ENCODE data around the gene TRAPPC2L.
A peak's percentile ranks its signal among the peaks of the same experiment; 100 is the strongest.

Gene TRAPPC2L

GRCh38 chr16:88866151-88866920 is 9.4 kb downstream of the TRAPPC2L start, which contains the start of gene PABPN1L:
Gene PABPN1L (minus strand): TSS chr16:88866660. CDS start chr16:88866606, 54 bp downstream.
- Mint-ChIP-seq H3K4me1 (ENCODE audit: low read depth) (peaks cover 11% of the 10 kb centered on the region), H3K36me3 (ENCODE audit: low read depth) (peaks cover 19% of the 10 kb centered on the region), H3K9me3 (no peaks in the 10 kb centered on the region), H3K27ac (no peak within 1 kb of the TSS), H3K27me3 (peaks cover 45% of the 10 kb centered on the region), H3K4me3 (no peak within 1 kb of the TSS)
- intact Hi-C loops (cut with micrococcal nuclease): no loop called here

DNA sequence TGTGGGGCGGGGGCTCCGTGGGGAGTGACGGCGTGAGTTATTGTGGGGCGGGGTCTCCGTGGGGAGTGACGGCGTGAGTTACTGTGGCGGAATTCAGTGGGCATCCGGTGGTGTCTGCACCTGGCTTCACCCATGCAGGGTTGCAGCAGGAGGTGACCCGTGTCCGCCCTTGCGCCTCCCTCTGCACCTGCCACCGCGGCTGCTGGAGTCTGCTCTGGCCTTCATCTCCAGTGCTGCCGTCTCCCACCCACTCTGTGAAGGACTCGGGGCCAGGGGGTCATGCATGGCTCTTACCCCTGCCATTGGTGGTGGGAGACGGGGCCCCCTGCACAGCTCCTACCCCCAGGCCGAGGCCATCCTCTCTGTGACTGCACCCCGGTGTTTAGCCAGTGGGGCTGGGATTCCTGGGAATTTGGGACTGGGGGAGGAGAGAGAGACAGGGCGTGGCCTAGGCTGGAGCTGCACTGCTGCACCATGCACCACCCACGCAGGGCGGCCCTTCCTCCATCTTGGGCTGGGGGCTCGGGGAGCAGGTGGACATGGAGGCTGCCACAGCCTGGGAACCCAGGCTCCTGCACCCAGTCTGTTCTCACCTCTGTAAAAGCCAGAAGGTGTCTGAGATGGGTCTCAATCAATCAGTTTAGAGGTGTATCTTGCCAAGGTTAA is 10.8 kb downstream of the TRAPPC2L start:
- H3K4me3 Mint-ChIP-seq: no peak overlapping the region
- peaks cover 5% of the 10 kb centered on the region for H3K36me3 Mint-ChIP-seq (ENCODE audit: low read depth)
- H3K27ac Mint-ChIP-seq: no peak overlapping the region
- no peaks in the 10 kb centered on the region for H3K9me3 Mint-ChIP-seq
- intact Hi-C loops (cut with micrococcal nuclease): no loop called here
- H3K27me3 Mint-ChIP-seq: peaks cover 57% of the 10 kb centered on the region
- peaks cover 14% of the 10 kb centered on the region for H3K4me1 Mint-ChIP-seq (ENCODE audit: low read depth)

GRCh38 chr16:88868974-88869672 is 12.2 kb downstream of the TRAPPC2L start:
- intact Hi-C loops (cut with micrococcal nuclease): no loop called here
- Mint-ChIP-seq H3K4me1 (ENCODE audit: low read depth) (peaks cover 14% of the 10 kb centered on the region), H3K27me3 (peaks cover 67% of the 10 kb centered on the region), H3K4me3 (no peak overlapping the region), H3K36me3 (ENCODE audit: low read depth) (no peaks in the 10 kb centered on the region), H3K27ac (no peak overlapping the region), H3K9me3 (no peaks in the 10 kb centered on the region)

DNA sequence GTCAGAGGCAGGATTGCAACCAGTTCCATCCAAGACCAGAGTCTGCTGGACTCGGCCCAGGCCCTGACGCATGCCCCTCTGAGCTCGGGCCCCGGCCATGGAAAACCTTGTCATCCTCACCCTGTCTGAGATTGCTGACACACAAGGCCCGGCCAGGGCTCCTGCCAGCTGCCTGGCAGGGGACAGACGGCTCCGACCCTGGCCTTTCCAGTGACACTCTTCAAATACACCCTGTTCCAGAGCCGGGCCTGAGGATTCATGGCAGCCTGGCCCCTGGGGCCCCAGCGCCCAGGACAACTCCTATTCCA is 12.7 kb downstream of the TRAPPC2L start:
- H3K27ac Mint-ChIP-seq: no peak overlapping the region
- H3K4me1 Mint-ChIP-seq (ENCODE audit: low read depth): peaks cover 14% of the 10 kb centered on the region
- intact Hi-C loops (cut with micrococcal nuclease): no loop called here
- peaks cover 4% of the 10 kb centered on the region for H3K36me3 Mint-ChIP-seq (ENCODE audit: low read depth)
- no peaks in the 10 kb centered on the region for H3K9me3 Mint-ChIP-seq
- H3K27me3 Mint-ChIP-seq: peaks cover 67% of the 10 kb centered on the region
- no peak overlapping the region for H3K4me3 Mint-ChIP-seq

DNA sequence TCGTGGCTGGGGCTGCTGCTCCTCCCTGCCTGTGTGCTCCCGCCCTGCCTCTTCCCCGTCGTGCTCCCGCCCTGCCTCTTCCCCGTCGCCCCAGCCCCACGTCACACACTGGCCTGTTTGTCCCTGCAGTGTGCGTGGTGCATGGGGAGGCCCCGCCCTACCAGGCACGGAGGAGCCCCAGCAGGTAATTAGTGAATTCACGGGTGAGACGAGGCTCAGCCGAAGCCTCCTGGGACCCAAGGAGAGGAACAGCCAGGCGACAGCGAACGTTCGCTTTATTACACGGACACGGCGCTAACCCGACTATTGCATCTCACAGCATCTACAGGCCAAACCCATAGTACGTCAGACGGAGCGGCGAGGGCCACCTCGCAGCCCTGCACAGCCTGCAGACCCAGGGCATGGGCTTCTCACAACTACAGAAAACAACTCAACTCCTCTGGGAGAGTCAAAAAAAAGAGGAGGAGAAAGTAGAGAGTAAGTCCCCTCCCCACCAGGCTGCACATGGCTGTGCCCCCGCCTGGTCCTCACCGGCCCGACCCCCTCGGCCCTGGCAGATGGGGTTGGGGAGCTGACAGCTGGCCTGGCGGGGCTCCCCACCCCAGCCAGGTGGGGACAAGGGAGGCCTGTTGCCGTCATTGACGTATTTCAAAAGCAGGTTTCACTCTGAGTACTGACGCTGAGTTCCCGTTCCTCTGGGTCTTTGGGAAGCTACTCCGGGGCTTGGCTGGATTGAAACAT is 13.9 kb downstream of the TRAPPC2L start:
- Mint-ChIP-seq H3K9me3 (no peaks in the 10 kb centered on the region), H3K27me3 (peaks cover 67% of the 10 kb centered on the region), H3K27ac (peak overlapping the region; percentile 47), H3K4me1 (ENCODE audit: low read depth) (peaks cover 14% of the 10 kb centered on the region), H3K36me3 (ENCODE audit: low read depth) (peaks cover 15% of the 10 kb centered on the region), H3K4me3 (peak overlapping the region; percentile 62)
- intact Hi-C loops (cut with micrococcal nuclease): no loop called here

DNA sequence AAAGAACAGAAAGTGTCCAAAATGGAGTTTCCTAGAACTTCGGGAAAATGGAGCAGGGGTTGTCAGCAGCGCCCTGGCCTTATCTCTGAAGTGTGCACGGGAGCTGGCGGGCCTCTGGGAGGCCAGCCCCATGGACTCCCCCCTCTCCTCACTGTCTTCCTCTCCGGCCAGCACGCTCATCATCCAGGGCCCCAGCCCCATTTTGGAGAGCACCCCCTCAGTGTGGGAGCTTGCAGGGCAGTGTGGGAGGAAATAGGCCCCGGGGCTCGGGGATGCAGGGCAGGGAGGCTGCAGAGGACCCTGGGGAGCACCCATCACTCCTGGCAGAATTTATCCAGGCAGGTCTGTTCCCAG is 14.4 kb downstream of the TRAPPC2L start:
- peaks cover 14% of the 10 kb centered on the region for H3K4me1 Mint-ChIP-seq (ENCODE audit: low read depth)
- H3K9me3 Mint-ChIP-seq: no peaks in the 10 kb centered on the region
- intact Hi-C loops (cut with micrococcal nuclease): no loop called here
- H3K36me3 Mint-ChIP-seq (ENCODE audit: low read depth): peaks cover 21% of the 10 kb centered on the region
- peak overlapping the region; percentile 62 for H3K4me3 Mint-ChIP-seq
- H3K27me3 Mint-ChIP-seq: peaks cover 67% of the 10 kb centered on the region
- H3K27ac Mint-ChIP-seq: peak overlapping the region; percentile 47

- peaks cover 63% of the 10 kb centered on the region for H3K27me3 Mint-ChIP-seq
- no peaks in the 10 kb centered on the region for H3K9me3 Mint-ChIP-seq
- peaks cover 14% of the 10 kb centered on the region for H3K4me1 Mint-ChIP-seq (ENCODE audit: low read depth)
- no peak overlapping the region for H3K4me3 Mint-ChIP-seq
- H3K27ac Mint-ChIP-seq: peak overlapping the region; percentile 47
- peaks cover 26% of the 10 kb centered on the region for H3K36me3 Mint-ChIP-seq (ENCODE audit: low read depth)
- intact Hi-C loops (cut with micrococcal nuclease): no loop called here
These were observed 14.9 kb downstream of the TRAPPC2L start for GRCh38 chr16:88871730-88872416.

DNA sequence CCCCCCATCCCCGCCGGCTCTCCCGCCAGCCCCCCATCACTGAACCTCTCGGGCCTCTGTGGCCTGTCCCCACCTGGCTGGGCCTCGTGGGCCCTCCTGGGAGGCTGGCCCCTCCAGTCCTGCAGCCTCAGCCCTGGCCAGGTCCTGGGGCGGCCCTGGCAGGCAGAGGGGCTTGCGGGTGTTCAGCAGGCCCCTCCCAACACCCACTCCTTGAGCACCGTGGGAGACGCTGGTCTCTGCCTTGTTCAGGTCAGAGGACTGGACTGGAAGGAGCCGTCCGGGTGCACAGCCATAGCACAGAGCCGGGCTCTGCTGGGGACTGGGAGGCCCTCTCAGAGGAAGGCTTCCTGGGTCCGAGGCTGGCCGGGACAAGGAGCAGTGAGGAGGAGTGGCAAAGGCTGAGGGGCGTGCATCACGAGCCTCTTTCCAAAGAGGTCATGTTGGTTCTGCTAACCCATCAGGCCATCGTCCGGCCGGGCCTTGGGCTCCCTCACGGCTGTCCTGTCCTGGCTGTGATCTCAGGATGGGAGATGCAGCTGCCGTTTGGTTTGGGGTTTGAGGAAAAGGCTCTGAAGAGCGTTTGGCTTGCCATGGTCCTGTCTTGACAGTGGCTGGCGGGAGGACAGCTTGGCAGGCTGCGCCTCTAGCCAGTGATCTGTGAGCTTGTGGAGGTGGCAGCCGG is 15.9 kb downstream of the TRAPPC2L start:
- peaks cover 57% of the 10 kb centered on the region for H3K27me3 Mint-ChIP-seq
- peaks cover 35% of the 10 kb centered on the region for H3K36me3 Mint-ChIP-seq (ENCODE audit: low read depth)
- H3K4me1 Mint-ChIP-seq (ENCODE audit: low read depth): peaks cover 14% of the 10 kb centered on the region
- intact Hi-C loops (cut with micrococcal nuclease): no loop called here
- H3K9me3 Mint-ChIP-seq: no peaks in the 10 kb centered on the region
- H3K27ac Mint-ChIP-seq: no peak overlapping the region
- no peak overlapping the region for H3K4me3 Mint-ChIP-seq

DNA sequence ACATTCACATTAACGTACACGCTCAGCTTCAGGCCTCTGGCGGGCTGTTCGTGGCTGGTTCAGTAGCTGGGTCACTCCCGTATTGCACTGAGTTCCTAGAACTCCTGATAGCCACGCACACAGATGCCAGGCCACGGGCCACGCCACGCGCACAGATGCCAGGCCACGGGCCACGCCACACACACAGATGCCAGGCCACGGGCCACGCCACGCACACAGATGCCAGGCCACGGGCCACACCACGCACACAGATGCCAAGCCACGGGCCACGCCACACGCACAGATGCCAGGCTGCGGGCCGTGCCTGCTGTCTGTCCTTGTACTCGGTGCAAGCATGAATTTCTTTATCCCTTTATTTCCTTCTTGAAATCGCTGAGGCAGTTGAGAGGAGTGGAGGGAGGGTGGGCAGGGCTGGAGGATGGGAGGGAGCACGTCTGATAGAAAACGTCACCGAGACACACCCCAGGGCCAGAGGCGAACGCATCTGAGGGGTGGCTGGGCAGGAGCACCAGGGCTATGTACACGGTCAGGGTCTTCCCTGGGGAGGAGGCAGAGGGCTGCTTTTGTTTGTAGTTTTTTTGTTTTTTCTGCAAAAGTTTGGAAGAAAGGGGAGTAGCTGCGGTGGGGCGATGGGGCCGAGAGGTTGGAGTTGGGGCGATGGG is 18.1 kb downstream of the TRAPPC2L start:
- no peak overlapping the region for H3K4me3 Mint-ChIP-seq
- H3K4me1 Mint-ChIP-seq (ENCODE audit: low read depth): peaks cover 14% of the 10 kb centered on the region
- H3K9me3 Mint-ChIP-seq: no peaks in the 10 kb centered on the region
- intact Hi-C loops (cut with micrococcal nuclease): no loop called here
- H3K36me3 Mint-ChIP-seq (ENCODE audit: low read depth): peaks cover 58% of the 10 kb centered on the region
- no peak overlapping the region for H3K27ac Mint-ChIP-seq
- peaks cover 35% of the 10 kb centered on the region for H3K27me3 Mint-ChIP-seq

GRCh38 chr16:88875703-88876234 is 18.8 kb downstream of the TRAPPC2L start:
- H3K27me3 Mint-ChIP-seq: peaks cover 28% of the 10 kb centered on the region
- H3K4me1 Mint-ChIP-seq (ENCODE audit: low read depth): peaks cover 9% of the 10 kb centered on the region
- intact Hi-C loops (cut with micrococcal nuclease): no loop called here
- peaks cover 65% of the 10 kb centered on the region for H3K36me3 Mint-ChIP-seq (ENCODE audit: low read depth)
- H3K9me3 Mint-ChIP-seq: no peaks in the 10 kb centered on the region
- no peak overlapping the region for H3K27ac Mint-ChIP-seq
- no peak overlapping the region for H3K4me3 Mint-ChIP-seq

DNA sequence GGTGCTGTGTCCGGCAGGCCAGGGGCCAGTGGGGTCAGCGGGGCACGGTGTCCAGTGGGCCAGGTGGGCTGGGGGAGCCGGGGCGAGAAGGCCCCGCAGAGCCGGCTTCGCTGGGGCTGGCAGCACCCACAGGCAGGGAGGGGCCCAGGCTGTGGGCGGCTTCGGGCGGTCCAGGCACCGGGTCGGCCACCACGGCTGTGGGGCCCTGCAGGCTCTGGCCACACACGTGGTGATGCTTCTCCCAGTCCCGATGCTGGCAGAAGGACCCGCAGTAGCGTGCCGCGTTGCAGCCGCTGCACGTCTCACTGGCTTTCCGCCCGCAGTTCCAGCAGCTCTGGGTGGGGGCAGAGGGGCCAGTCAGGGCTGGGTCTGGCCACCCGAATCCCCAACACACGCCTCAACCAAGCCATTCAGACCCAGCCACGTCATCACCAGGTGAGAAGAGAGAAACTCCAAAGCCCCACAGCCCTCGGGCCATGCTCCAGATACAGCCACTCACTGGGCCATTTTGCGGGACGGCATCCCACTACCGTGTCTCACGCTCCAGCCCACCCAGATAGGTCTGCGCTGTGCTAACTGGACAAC is 20.1 kb downstream of the TRAPPC2L start:
- intact Hi-C loops (cut with micrococcal nuclease): no loop called here
- Mint-ChIP-seq H3K9me3 (peaks cover under 1% of the 10 kb centered on the region), H3K27me3 (peaks cover 16% of the 10 kb centered on the region), H3K4me3 (no peak overlapping the region), H3K36me3 (ENCODE audit: low read depth) (peaks cover 78% of the 10 kb centered on the region), H3K27ac (no peak overlapping the region), H3K4me1 (ENCODE audit: low read depth) (peaks cover 1% of the 10 kb centered on the region)

- H3K4me1 Mint-ChIP-seq (ENCODE audit: low read depth): peaks cover 8% of the 10 kb centered on the region
- peaks cover 7% of the 10 kb centered on the region for H3K9me3 Mint-ChIP-seq
- H3K4me3 Mint-ChIP-seq: no peak overlapping the region
- H3K27ac Mint-ChIP-seq: no peak overlapping the region
- peaks cover 85% of the 10 kb centered on the region for H3K36me3 Mint-ChIP-seq (ENCODE audit: low read depth)
- intact Hi-C loops (cut with micrococcal nuclease): no loop called here
- H3K27me3 Mint-ChIP-seq: peaks cover 10% of the 10 kb centered on the region
These were observed 20.8 kb downstream of the TRAPPC2L start for GRCh38 chr16:88877564-88878289.
